ACC112 (cell line): ENCODE measurements around the gene EIPR1.

Experiments
- H2AFZ ChIP-seq: fragments of 200-600 bp; sonication (generic); one replicate; pipeline ENCODE4 v1.6.0; 2017; ENCODE audit warnings: antibody characterized with exemption, low read length; ENCODE audit not compliant: unreplicated experiment
- H3K27ac ChIP-seq: fragments of 200-600 bp; sonication (generic); 2 replicates; pipeline ENCODE4 v1.5.1; 2014; ENCODE audit warnings: low read depth, mild to moderate bottlenecking, antibody characterized with exemption, low read length, moderate library complexity
- H3K27me3 ChIP-seq: fragments of 200-600 bp; sonication (generic); 2 replicates; pipeline ENCODE4 v1.6.1; 2014; ENCODE audit warnings: mild to moderate bottlenecking, antibody characterized with exemption, low read length, moderate library complexity, mixed read lengths; ENCODE audit not compliant: insufficient read depth
- H3K36me3 ChIP-seq: fragments of 200-600 bp; sonication (generic); 2 replicates; pipeline ENCODE4 v1.6.1; 2016; ENCODE audit warnings: mild to moderate bottlenecking, antibody characterized with exemption, low read length, moderate library complexity, mixed read lengths; ENCODE audit not compliant: insufficient read depth
- H3K4me1 ChIP-seq: fragments of 200-600 bp; sonication (generic); one replicate; pipeline ENCODE4 v1.6.1; 2016; ENCODE audit warnings: low read length, mixed read lengths; ENCODE audit not compliant: insufficient read depth, unreplicated experiment, control insufficient read depth
- H3K4me3 ChIP-seq: fragments of 200-600 bp; sonication (generic); 2 replicates; pipeline ENCODE4 v1.5.1; 2014; ENCODE audit warnings: mild to moderate bottlenecking, low read depth, low read length
- H3K79me2 ChIP-seq: fragments of 200-600 bp; sonication (generic); one replicate; pipeline ENCODE4 v1.6.0; 2016; ENCODE audit warnings: low read length; ENCODE audit not compliant: control insufficient read depth, unreplicated experiment, insufficient read depth

The EIPR1 gene

DNA sequence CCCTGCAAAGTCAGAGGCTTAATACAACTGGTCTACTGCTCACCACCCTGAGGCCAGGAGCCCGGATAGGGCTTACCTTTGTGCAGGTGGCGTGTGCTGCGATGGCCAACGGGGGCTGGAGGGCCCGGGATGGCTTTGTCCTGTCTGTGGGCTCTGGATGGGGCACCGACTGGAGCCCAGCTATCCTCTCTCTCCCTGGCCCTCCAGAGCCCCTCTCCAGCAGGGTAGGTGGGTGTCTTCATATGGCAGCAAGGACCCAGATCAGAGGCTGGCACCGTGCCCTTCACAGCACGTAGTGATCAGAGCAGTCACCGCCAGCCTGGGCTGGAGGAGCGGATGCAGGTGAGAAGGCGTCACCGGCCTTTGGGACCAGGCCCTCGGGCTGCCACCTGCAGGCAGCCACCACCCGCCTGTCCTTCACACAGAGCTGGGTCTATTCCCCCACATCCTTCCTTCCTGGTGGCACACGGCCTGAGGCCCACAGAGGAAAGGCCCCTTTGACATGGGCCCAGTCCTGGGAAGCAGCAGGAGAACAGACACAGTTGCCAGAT is 232.1 kb downstream of the EIPR1 start:
- Histone ChIP-seq H3K36me3 (no peaks in the 10 kb centered on the region), H3K27ac (no peak overlapping the region), H3K27me3 (no peaks in the 10 kb centered on the region), H3K4me1 (no peaks in the 10 kb centered on the region), H3K79me2 (no peaks in the 10 kb centered on the region), H2AFZ (no peak overlapping the region), H3K4me3 (no peak overlapping the region)

DNA sequence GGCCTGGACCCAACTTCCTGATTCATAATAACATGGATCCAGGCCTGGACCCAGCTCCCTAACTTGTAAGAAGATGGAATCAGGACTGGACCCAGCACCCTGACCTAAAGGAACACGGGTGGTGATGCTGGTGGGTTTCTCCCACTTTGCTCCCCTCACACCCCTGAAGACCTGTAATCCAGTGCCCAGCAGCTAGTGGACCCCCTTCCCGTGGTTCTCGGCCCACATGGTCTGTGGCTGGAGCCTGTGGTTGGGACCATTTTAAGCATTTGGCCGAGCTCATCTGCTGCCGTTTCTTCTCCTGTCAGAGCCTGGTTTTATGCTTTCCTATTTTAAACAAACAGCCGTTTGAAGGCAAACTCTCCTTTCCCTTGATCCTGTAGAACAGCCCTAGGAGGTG is 232.8 kb downstream of the EIPR1 start:
- Histone ChIP-seq H3K27me3 (no peaks in the 10 kb centered on the region), H3K27ac (no peak overlapping the region), H2AFZ (no peak overlapping the region), H3K79me2 (no peaks in the 10 kb centered on the region), H3K4me1 (no peaks in the 10 kb centered on the region), H3K4me3 (no peak overlapping the region), H3K36me3 (no peaks in the 10 kb centered on the region)

DNA sequence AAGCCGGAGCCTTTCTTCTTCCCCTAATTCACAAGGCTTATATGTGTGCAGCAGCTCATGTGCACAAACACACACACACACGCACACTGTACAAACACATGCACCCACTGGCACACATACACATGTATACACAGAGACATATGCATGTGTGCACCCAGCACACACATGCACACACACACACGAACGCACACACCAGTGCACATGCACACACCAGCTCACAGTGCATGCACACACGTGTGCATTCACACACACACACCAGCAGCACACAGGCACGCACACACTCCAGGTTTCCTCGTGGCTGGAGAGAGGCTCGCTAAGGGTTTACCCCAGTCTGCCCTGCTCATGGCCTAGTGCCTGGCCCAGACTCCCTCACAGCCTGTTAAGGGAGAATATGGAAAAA is 234.0 kb downstream of the EIPR1 start:
- H3K27me3 ChIP-seq: no peaks in the 10 kb centered on the region
- H3K27ac ChIP-seq: no peak overlapping the region
- no peaks in the 10 kb centered on the region for H3K79me2 ChIP-seq
- no peak overlapping the region for H3K4me3 ChIP-seq
- no peaks in the 10 kb centered on the region for H3K4me1 ChIP-seq
- no peak overlapping the region for H2AFZ ChIP-seq
- no peaks in the 10 kb centered on the region for H3K36me3 ChIP-seq

DNA sequence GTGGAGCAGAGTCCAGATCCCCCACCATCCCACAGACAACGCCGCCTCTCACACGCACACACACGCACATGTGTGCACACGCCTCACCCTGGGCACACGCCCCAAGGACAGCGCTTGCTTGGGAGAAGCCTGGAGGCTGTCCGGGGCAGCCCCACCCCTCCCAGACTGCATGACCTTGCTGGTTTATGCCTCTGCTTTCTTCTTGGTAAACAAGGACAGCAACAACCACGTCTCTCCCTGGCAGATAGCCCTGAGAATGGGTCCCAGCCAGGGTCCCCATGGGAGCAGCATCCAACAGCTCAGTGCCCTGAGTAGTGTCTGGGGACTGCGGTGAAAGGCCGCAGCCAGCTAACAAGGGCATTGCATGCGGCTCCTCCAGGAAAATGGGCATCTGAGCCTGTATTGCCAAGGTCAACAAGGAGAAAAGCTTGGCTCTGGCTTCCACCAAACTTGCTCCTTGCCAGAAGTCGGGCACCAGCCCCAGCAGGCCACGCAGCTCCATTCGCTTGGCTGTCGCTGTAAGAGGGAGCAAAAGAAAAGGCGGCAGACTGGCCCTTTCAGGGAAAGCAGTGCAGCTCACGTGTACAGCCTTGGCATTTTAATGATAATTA is 234.6 kb downstream of the EIPR1 start:
- Histone ChIP-seq H3K4me1 (no peaks in the 10 kb centered on the region), H3K36me3 (no peaks in the 10 kb centered on the region), H3K79me2 (no peaks in the 10 kb centered on the region), H3K27ac (no peak overlapping the region), H2AFZ (no peak overlapping the region), H3K4me3 (no peak overlapping the region), H3K27me3 (no peaks in the 10 kb centered on the region)

DNA sequence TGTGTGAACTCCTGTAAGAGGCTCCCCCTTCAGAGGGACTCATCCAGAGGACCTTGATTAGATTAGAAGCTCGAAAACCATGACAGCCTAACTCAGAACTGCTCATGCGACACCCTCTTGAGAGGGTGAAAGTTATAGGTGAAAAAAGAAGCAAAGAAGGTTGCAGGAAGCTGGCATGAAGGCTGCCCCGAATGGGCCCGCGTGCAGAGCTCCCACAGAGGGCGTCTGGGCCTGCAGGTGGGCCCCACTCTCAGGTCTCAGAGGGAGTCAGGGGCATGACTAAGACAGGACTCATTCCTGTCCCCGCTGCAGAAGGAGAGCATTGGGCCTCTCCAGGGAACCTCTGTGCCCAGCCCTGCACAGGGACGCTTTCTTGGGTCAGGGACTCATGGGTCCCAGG is 235.4 kb downstream of the EIPR1 start:
- Histone ChIP-seq H3K4me1 (no peaks in the 10 kb centered on the region), H3K27me3 (no peaks in the 10 kb centered on the region)

DNA sequence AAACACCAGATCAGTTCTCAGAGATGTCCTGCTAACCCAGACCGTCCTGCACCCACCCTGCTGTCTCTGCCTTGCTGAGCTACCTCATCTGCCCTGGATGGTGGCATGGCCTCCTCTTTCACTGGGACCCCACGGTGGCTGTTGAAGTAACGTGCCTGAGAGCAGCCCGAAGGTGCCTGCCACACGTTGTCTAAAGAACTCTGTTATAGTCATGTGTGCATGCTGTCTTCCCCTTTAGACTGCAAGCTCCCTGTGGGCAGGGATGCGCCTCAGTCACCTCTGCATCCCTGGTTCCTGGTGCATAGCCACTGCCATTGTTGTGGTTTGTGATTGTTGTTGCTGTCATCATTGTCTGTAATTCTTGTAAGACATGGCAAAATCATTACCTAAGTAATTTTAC is 235.9 kb downstream of the EIPR1 start:
- Histone ChIP-seq H3K79me2 (no peaks in the 10 kb centered on the region), H2AFZ (no peak overlapping the region), H3K27me3 (no peaks in the 10 kb centered on the region), H3K36me3 (no peaks in the 10 kb centered on the region), H3K27ac (no peak overlapping the region), H3K4me3 (no peak overlapping the region), H3K4me1 (no peaks in the 10 kb centered on the region)

More for the DNA sequence above, 235.4 kb downstream of the EIPR1 start:
- no peak overlapping the region for H2AFZ ChIP-seq
- no peaks in the 10 kb centered on the region for H3K36me3 ChIP-seq
- H3K79me2 ChIP-seq: no peaks in the 10 kb centered on the region
- H3K4me3 ChIP-seq: no peak overlapping the region
- H3K27ac ChIP-seq: no peak overlapping the region

DNA sequence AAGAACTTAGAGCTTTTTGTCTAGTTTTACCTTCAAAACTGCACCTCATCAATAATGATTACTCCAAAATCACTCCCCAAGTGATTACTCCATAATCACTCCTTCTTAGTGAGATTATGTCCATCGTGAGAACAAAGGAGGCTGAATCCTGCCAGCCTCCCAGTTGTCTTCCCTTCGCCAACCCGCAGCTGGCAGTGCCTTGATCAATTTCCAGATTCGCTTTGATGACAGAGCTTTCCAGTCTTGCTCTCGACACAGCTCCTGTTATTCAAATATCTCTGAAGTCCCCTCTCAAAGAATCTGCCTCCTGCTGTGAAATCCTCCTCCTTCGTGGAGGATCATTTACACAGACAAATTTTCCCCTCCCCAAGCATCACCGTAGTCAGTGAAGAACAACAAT is 237.7 kb downstream of the EIPR1 start:
- Histone ChIP-seq H3K4me1 (no peaks in the 10 kb centered on the region), H3K36me3 (no peaks in the 10 kb centered on the region), H2AFZ (no peak overlapping the region), H3K27ac (no peak overlapping the region), H3K27me3 (no peaks in the 10 kb centered on the region), H3K79me2 (no peaks in the 10 kb centered on the region), H3K4me3 (no peak overlapping the region)
